ENCODE results near the gene KIDINS220. TPM values are rescaled to one million over a fixed set of nuclear protein-coding genes. Genes with fewer than 3 reads are reported as not detected.
A peak's percentile ranks its signal among the peaks of the same experiment; 100 is the strongest.

KIDINS220 gene
- total RNA-seq, 2 experiments from 2014 or later, result 20.8 to 20.9 TPM

- ATAC-seq (peak; percentile 2), DNase-seq (peak; percentile 63)
- Mint-ChIP-seq H3K4me1 (ENCODE audit: low read depth) (peaks cover 19% of the 10 kb centered on the region), H3K27me3 (peaks cover 5% of the 10 kb centered on the region), H3K4me3 (peak overlapping the region; percentile 95), H3K9me3 (no peaks in the 10 kb centered on the region), H3K27ac (peak overlapping the region; percentile 90), H3K36me3 (ENCODE audit: low read depth) (peaks cover 24% of the 10 kb centered on the region)
- TF ChIP-seq, protein P1, sequence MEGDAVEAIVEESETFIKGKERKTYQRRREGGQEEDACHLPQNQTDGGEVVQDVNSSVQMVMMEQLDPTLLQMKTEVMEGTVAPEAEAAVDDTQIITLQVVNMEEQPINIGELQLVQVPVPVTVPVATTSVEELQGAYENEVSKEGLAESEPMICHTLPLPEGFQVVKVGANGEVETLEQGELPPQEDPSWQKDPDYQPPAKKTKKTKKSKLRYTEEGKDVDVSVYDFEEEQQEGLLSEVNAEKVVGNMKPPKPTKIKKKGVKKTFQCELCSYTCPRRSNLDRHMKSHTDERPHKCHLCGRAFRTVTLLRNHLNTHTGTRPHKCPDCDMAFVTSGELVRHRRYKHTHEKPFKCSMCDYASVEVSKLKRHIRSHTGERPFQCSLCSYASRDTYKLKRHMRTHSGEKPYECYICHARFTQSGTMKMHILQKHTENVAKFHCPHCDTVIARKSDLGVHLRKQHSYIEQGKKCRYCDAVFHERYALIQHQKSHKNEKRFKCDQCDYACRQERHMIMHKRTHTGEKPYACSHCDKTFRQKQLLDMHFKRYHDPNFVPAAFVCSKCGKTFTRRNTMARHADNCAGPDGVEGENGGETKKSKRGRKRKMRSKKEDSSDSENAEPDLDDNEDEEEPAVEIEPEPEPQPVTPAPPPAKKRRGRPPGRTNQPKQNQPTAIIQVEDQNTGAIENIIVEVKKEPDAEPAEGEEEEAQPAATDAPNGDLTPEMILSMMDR (IDR thresholded peaks at IDR 0.05), result no peak
- CTCF ChIA-PET, result interaction anchor here (0.6 to 1.1 kb wide), 6 partner anchors 145 to 1257 kb away, joined by 3 to 4 read pairs (median 3); no protein-coding TSS in a partner anchor
- POLR2A ChIA-PET, result interaction anchor here (0.8 to 2.2 kb wide), 21 partner anchors 8 to 1257 kb away, joined by 3 to 16 read pairs (median 4); no protein-coding TSS in a partner anchor
- intact Hi-C loops (cut with micrococcal nuclease), result loop anchor here (5.0 to 10.0 kb wide), 10 partner anchors 103 to 1590 kb away; no protein-coding TSS in a partner anchor
Observed at GRCh38 chr2:8684878-8685696, 152.3 kb downstream of the KIDINS220 start.

GRCh38 chr2:8684540-8684877 is 152.9 kb downstream of the KIDINS220 start:
- Mint-ChIP-seq H3K4me3 (peak overlapping the region; percentile 95), H3K4me1 (ENCODE audit: low read depth) (peaks cover 25% of the 10 kb centered on the region), H3K27me3 (peaks cover 2% of the 10 kb centered on the region), H3K9me3 (no peaks in the 10 kb centered on the region), H3K36me3 (ENCODE audit: low read depth) (peaks cover 24% of the 10 kb centered on the region), H3K27ac (peak overlapping the region; percentile 90)
- intact Hi-C loops (cut with micrococcal nuclease), result loop anchor here (5.0 to 10.0 kb wide), 8 partner anchors 102 to 1590 kb away; no protein-coding TSS in a partner anchor
- ChIA-PET POLR2A (interaction anchor here (0.8 to 2.2 kb wide), 21 partner anchors 9 to 1256 kb away, joined by 3 to 16 read pairs (median 4); no protein-coding TSS in a partner anchor), CTCF (interaction anchor here (0.6 to 1.1 kb wide), 6 partner anchors 144 to 1257 kb away, joined by 3 to 4 read pairs (median 3); no protein-coding TSS in a partner anchor)
- ATAC-seq (no peak), DNase-seq (peak; percentile 62)
- TF ChIP-seq, protein P1 (IDR thresholded peaks at IDR 0.05), result no peak

- ATAC-seq (no peak), DNase-seq (peak; percentile 64)
- TF ChIP-seq, protein P1 (IDR thresholded peaks at IDR 0.05), result no peak
- intact Hi-C loops (cut with micrococcal nuclease), result loop anchor here (5.0 to 10.0 kb wide), 8 partner anchors 101 to 1588 kb away; no protein-coding TSS in a partner anchor
- peaks cover under 1% of the 10 kb centered on the region for H3K27me3 Mint-ChIP-seq
- H3K4me3 Mint-ChIP-seq, result peak overlapping the region; percentile 95
- peaks cover 24% of the 10 kb centered on the region for H3K36me3 Mint-ChIP-seq (ENCODE audit: low read depth)
- H3K27ac Mint-ChIP-seq, result peak overlapping the region; percentile 92
- ChIA-PET POLR2A (interaction anchor here (0.9 to 6.7 kb wide), 26 partner anchors 13 to 1255 kb away, joined by 3 to 54 read pairs (median 4); no protein-coding TSS in a partner anchor), CTCF (interaction anchor here (1.0 to 1.3 kb wide), 5 partner anchors 8 to 526 kb away, joined by 3 read pairs; no protein-coding TSS in a partner anchor)
- H3K4me1 Mint-ChIP-seq (ENCODE audit: low read depth), result peaks cover 31% of the 10 kb centered on the region
- no peaks in the 10 kb centered on the region for H3K9me3 Mint-ChIP-seq
Observed at GRCh38 chr2:8682719-8683667, 154.4 kb downstream of the KIDINS220 start.

DNA sequence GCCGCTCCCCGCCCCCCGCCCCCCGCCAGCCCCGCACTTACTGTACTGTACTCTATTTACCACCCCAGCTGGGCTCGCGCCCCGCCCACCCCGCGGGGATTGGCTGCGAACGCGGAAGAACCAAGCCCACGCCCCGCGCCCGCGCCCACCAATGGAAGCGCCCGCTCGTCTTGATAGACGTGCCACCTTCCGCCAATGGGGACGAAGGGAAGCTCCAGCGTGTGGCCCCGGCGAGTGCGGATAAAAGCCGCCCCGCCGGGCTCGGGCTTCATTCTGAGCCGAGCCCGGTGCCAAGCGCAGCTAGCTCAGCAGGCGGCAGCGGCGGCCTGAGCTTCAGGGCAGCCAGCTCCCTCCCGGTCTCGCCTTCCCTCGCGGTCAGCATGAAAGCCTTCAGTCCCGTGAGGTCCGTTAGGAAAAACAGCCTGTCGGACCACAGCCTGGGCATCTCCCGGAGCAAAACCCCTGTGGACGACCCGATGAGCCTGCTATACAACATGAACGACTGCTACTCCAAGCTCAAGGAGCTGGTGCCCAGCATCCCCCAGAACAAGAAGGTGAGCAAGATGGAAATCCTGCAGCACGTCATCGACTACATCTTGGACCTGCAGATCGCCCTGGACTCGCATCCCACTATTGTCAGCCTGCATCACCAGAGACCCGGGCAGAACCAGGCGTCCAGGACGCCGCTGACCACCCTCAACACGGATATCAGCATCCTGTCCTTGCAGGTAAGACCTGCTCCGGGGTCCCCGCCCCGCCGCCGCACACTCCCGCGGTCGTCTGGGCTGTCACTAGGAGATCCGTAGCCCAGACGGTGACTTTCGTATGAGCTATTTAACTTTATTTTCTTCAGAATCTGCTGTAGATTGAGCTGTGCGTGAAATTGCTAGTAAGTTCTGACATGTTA is 155.4 kb downstream of the KIDINS220 start, which contains the start of gene ID2:
TSS of gene ID2 (plus strand) at position 271 of the 907 bp plus-strand sequence. CDS start at position 381, 110 bp downstream.
- H3K27ac Mint-ChIP-seq, result peak within 1 kb of the TSS; percentile 92
- H3K9me3 Mint-ChIP-seq, result no peaks in the 10 kb centered on the region
- peak within 1 kb of the TSS; percentile 95 for H3K4me3 Mint-ChIP-seq
- intact Hi-C loops (cut with micrococcal nuclease), result loop anchor here (5.0 to 10.0 kb wide), 8 partner anchors 100 to 1587 kb away; no protein-coding TSS in a partner anchor
- TF ChIP-seq, protein P1 (IDR thresholded peaks at IDR 0.05), result no peak
- peaks cover 40% of the 10 kb centered on the region for H3K4me1 Mint-ChIP-seq (ENCODE audit: low read depth)
- ATAC-seq (peak; percentile 76), DNase-seq (peak; percentile 99)
- ChIA-PET POLR2A (interaction anchor here (0.8 to 6.7 kb wide), 38 partner anchors 10 to 1254 kb away, joined by 3 to 54 read pairs (median 4); no protein-coding TSS in a partner anchor), CTCF (interaction anchor here (0.7 to 2.3 kb wide), 9 partner anchors 9 to 1238 kb away, joined by 3 to 8 read pairs (median 3); no protein-coding TSS in a partner anchor)
- peaks cover 24% of the 10 kb centered on the region for H3K36me3 Mint-ChIP-seq (ENCODE audit: low read depth)
- peaks cover 10% of the 10 kb centered on the region for H3K27me3 Mint-ChIP-seq
